ENCODE data around the gene FRY. TPM values are rescaled to one million over a fixed set of nuclear protein-coding genes. Genes with fewer than 3 reads are reported as not detected.
A peak's percentile ranks its signal among the peaks of the same experiment; 100 is the strongest.

FRY gene
- total and polyA plus RNA-seq, 10 donors = 0.80 to 30.0 (median 23.5) TPM

GRCh38 chr13:32021785-32022184 is 9.8 kb upstream of the FRY start:
- intact Hi-C loops (cut with DNase I; ENCODE audit: low total_unique reads) = loop anchor here (10.0 kb wide), 1 partner anchor 283 kb away; no protein-coding TSS in a partner anchor
- DNase-seq = no peak
- WGBS, 5 donors = 63 to 88% (median 84%) methylated on average over 1 of the region's 1 CpG

DNA sequence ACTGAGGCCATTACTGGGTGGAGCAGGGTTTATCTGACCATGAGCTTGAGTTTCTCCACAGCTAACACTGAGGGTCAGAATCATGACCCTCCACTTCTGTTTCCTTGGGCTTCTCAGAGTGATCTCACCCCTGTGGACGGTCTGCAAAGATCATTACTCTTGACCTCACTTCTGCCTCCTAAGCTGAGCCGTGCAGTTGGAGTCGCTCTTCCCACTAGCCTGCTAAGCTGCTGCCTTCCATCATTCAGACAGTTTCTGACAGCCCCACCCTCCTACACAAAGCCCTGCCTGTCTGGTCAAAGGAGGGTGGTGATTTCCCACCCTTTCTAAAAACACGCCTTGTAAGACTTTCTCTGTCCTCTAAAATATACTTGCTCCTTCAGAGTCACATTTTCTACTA is 9.3 kb upstream of the FRY start:
- H3K4me1 ChIP-seq = peaks cover 0 to 32% (median 3%) of the 10 kb centered on the region in 6 donors
- H3K36me3 ChIP-seq = no peaks in the 10 kb centered on the region
- DNase-seq = no peak
- TF ChIP-seq, protein P1, sequence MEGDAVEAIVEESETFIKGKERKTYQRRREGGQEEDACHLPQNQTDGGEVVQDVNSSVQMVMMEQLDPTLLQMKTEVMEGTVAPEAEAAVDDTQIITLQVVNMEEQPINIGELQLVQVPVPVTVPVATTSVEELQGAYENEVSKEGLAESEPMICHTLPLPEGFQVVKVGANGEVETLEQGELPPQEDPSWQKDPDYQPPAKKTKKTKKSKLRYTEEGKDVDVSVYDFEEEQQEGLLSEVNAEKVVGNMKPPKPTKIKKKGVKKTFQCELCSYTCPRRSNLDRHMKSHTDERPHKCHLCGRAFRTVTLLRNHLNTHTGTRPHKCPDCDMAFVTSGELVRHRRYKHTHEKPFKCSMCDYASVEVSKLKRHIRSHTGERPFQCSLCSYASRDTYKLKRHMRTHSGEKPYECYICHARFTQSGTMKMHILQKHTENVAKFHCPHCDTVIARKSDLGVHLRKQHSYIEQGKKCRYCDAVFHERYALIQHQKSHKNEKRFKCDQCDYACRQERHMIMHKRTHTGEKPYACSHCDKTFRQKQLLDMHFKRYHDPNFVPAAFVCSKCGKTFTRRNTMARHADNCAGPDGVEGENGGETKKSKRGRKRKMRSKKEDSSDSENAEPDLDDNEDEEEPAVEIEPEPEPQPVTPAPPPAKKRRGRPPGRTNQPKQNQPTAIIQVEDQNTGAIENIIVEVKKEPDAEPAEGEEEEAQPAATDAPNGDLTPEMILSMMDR (IDR thresholded peaks at IDR 0.05 in 8 of 11, conservative IDR thresholded peaks at IDR 0.05 in 3 of 11) = no peak
- TF ChIP-seq POLR2A (IDR thresholded peaks at IDR 0.05) (no peak), POLR2AphosphoS5 (IDR thresholded peaks at IDR 0.05) (no peak)
- H3K4me3 ChIP-seq = no peak overlapping the region
- no peaks in the 10 kb centered on the region for H3K9me3 ChIP-seq
- 54 to 77% (median 58%) methylated on average over 4 of the region's 4 CpGs for WGBS, 5 donors
- peak overlapping the region in 1 of 8 donors; percentile 4 for H3K27ac ChIP-seq
- no peaks in the 10 kb centered on the region for H3K27me3 ChIP-seq (replicated peaks in 1 of 7)
- intact Hi-C loops (cut with DNase I; ENCODE audit: low total_unique reads) = loop anchor here (10.0 kb wide), 1 partner anchor 282 kb away; no protein-coding TSS in a partner anchor

More at GRCh38 chr13:32021785-32022184, 9.8 kb upstream of the FRY start:
- TF ChIP-seq, protein P1 (IDR thresholded peaks at IDR 0.05 in 8 of 11, conservative IDR thresholded peaks at IDR 0.05 in 3 of 11) = no peak
- TF ChIP-seq POLR2AphosphoS5 (IDR thresholded peaks at IDR 0.05) = no peak
- TF ChIP-seq POLR2A (IDR thresholded peaks at IDR 0.05) = no peak
- H3K9me3 ChIP-seq = no peaks in the 10 kb centered on the region
- H3K36me3 ChIP-seq = no peaks in the 10 kb centered on the region
- H3K27ac ChIP-seq = peak overlapping the region in 1 of 8 donors; percentile 4
- no peaks in the 10 kb centered on the region for H3K27me3 ChIP-seq (replicated peaks in 1 of 7)
- peaks cover 0 to 32% (median 3%) of the 10 kb centered on the region in 6 donors for H3K4me1 ChIP-seq
- no peak overlapping the region for H3K4me3 ChIP-seq

GRCh38 chr13:32023096-32023495 is 8.5 kb upstream of the FRY start:
- intact Hi-C loops (cut with DNase I; ENCODE audit: low total_unique reads) = loop anchor here (10.0 kb wide), 1 partner anchor 282 kb away; no protein-coding TSS in a partner anchor
- DNase-seq = no peak
- 66 to 80% (median 71%) methylated on average over 3 of the region's 3 CpGs for WGBS, 5 donors
- Histone ChIP-seq H3K36me3 (no peaks in the 10 kb centered on the region), H3K4me3 (no peak overlapping the region), H3K27ac (no peak overlapping the region), H3K9me3 (no peaks in the 10 kb centered on the region), H3K4me1 (peaks cover 0 to 28% (median 3%) of the 10 kb centered on the region in 6 donors), H3K27me3 (replicated peaks in 1 of 7) (no peaks in the 10 kb centered on the region)
- TF ChIP-seq POLR2A (IDR thresholded peaks at IDR 0.05) (no peak), POLR2AphosphoS5 (IDR thresholded peaks at IDR 0.05) (no peak)
- TF ChIP-seq, protein P1 (IDR thresholded peaks at IDR 0.05 in 8 of 11, conservative IDR thresholded peaks at IDR 0.05 in 3 of 11) = no peak

- Histone ChIP-seq H3K27ac (no peak overlapping the region), H3K4me1 (peaks cover 0 to 22% (median 3%) of the 10 kb centered on the region in 6 donors), H3K4me3 (no peak overlapping the region), H3K9me3 (no peaks in the 10 kb centered on the region), H3K36me3 (no peaks in the 10 kb centered on the region), H3K27me3 (replicated peaks in 1 of 7) (no peaks in the 10 kb centered on the region)
- 80 to 81% (median 81%) methylated on average over 3 of the region's 3 CpGs for WGBS, 5 donors
- intact Hi-C loops (cut with DNase I; ENCODE audit: low total_unique reads) = loop anchor here (10.0 kb wide), 1 partner anchor 281 kb away; no protein-coding TSS in a partner anchor
- no peak for DNase-seq
- TF ChIP-seq, protein P1 (IDR thresholded peaks at IDR 0.05 in 8 of 11, conservative IDR thresholded peaks at IDR 0.05 in 3 of 11) = no peak
- TF ChIP-seq POLR2A (IDR thresholded peaks at IDR 0.05) (no peak), POLR2AphosphoS5 (IDR thresholded peaks at IDR 0.05) (no peak)
Observed at GRCh38 chr13:32023698-32024097, 7.9 kb upstream of the FRY start.
